Retinal pigment epithelial cell (primary cell): ENCODE data around the gene EXOG.

Experiments used
- DNase-seq: peaks from one replicate; pipeline ENCODE4 v3.0.0-alpha.2; 2010; ENCODE audit warnings: low read depth
- H3K4me3 ChIP-seq: 2 replicates; pipeline ENCODE4 v1.5.1; 2011; ENCODE audit warnings: mild to moderate bottlenecking, low read length, control low read depth, moderate library complexity
- CTCF ChIP-seq: conservative IDR thresholded peaks from 2 replicates; pipeline ENCODE4 v1.5.1; 2011; ENCODE audit warnings: low read depth, low read length, control low read depth, inconsistent platforms

Gene EXOG

GRCh38 chr3:38534180-38534579, 38.0 kb downstream of the EXOG start:
- no peak for TF ChIP-seq CTCF
- H3K4me3 ChIP-seq: no peak overlapping the region
- no peak for DNase-seq

GRCh38 chr3:38534604-38535003, 38.5 kb downstream of the EXOG start:
- TF ChIP-seq CTCF: no peak
- H3K4me3 ChIP-seq: no peak overlapping the region
- no peak for DNase-seq

- no peak for DNase-seq
- no peak overlapping the region for H3K4me3 ChIP-seq
- TF ChIP-seq CTCF: no peak
Observed at GRCh38 chr3:38536671-38537070, 40.5 kb downstream of the EXOG start.

GRCh38 chr3:38538773-38539353, 42.7 kb downstream of the EXOG start:
- no peak for TF ChIP-seq CTCF
- DNase-seq: no peak

GRCh38 chr3:38541806-38542205, 45.7 kb downstream of the EXOG start:
- H3K4me3 ChIP-seq: no peak overlapping the region
- DNase-seq: no peak
- TF ChIP-seq CTCF: no peak

More at GRCh38 chr3:38538773-38539353, 42.7 kb downstream of the EXOG start:
- H3K4me3 ChIP-seq: no peak overlapping the region

- TF ChIP-seq CTCF: no peak
- no peak overlapping the region for H3K4me3 ChIP-seq
- no peak for DNase-seq
Observed at GRCh38 chr3:38542401-38543298, 46.5 kb downstream of the EXOG start.

GRCh38 chr3:38543586-38543985, 47.4 kb downstream of the EXOG start:
- DNase-seq: no peak
- H3K4me3 ChIP-seq: no peak overlapping the region
- no peak for TF ChIP-seq CTCF
